ENCODE measurements around the gene SLC5A2. TPM values are rescaled to one million over a fixed set of nuclear protein-coding genes. Genes with fewer than 3 reads are reported as not detected.
A peak's percentile ranks its signal among the peaks of the same experiment; 100 is the strongest.

SLC5A2 gene
- total and polyA plus RNA-seq, 2 donors from 2014 or later, result 4.8 to 208 TPM

- Histone ChIP-seq H3K9ac (ENCODE audit: low read length in 3 of 3) (peak within 1 kb of the TSS; percentile 86 to 95 (median 95)), H3K36me3 (ENCODE audit: control insufficient read depth in 2 of 3, insufficient read depth in 3 of 3, low read length in 3 of 3) (peaks cover 0 to 4% (median 3%) of the 10 kb centered on the region in 3 donors), H3K27me3 (ENCODE audit: control insufficient read depth, insufficient read depth, low read length) (no peaks in the 10 kb centered on the region), H3K4me1 (ENCODE audit: control insufficient read depth in 2 of 3, insufficient read depth in 2 of 3, low read depth in 1 of 3, low read length in 3 of 3) (peaks cover 0 to 13% (median 6%) of the 10 kb centered on the region in 3 donors), H3K27ac (ENCODE audit: low read depth in 2 of 2, low read length in 2 of 2) (peak within 1 kb of the TSS; percentile 92 to 94), H3K4me3 (ENCODE audit: low read length in 3 of 3) (peak within 1 kb of the TSS; percentile 89 to 98 (median 93)), H3K9me3 (ENCODE audit: control insufficient read depth in 2 of 3, insufficient read depth in 1 of 3, low read length in 3 of 3) (no peaks in the 10 kb centered on the region)
- intact Hi-C loops (cut with DNase I), result no loop called here
- DNase-seq (peak; percentile 92 to 97 (median 96)), FAIRE-seq (no peak)
- TF ChIP-seq CTCF (IDR thresholded peaks at IDR 0.05; ENCODE audit: borderline replicate concordance, extremely low read depth, insufficient read depth), result no peak
Observed at GRCh38 chr16:31507929-31508705, 25.2 kb downstream of the SLC5A2 start, which contains the start of gene RUSF1. TSS of gene RUSF1 (minus strand) at chr16:31508391. CDS start at chr16:31508373, 18 bp downstream.

GRCh38 chr16:31508706-31509195, 25.8 kb downstream of the SLC5A2 start:
- Histone ChIP-seq H3K9me3 (ENCODE audit: control insufficient read depth in 2 of 3, insufficient read depth in 1 of 3, low read length in 3 of 3) (no peaks in the 10 kb centered on the region), H3K4me1 (ENCODE audit: control insufficient read depth in 2 of 3, insufficient read depth in 2 of 3, low read depth in 1 of 3, low read length in 3 of 3) (peaks cover 0 to 13% (median 6%) of the 10 kb centered on the region in 3 donors), H3K27me3 (ENCODE audit: control insufficient read depth, insufficient read depth, low read length) (no peaks in the 10 kb centered on the region), H3K4me3 (ENCODE audit: low read length in 3 of 3) (peak overlapping the region; percentile 89 to 98 (median 93)), H3K27ac (ENCODE audit: low read depth in 2 of 2, low read length in 2 of 2) (peak overlapping the region; percentile 92 to 94), H3K36me3 (ENCODE audit: control insufficient read depth in 2 of 3, insufficient read depth in 3 of 3, low read length in 3 of 3) (peaks cover 0 to 4% (median 3%) of the 10 kb centered on the region in 3 donors), H3K9ac (ENCODE audit: low read length in 3 of 3) (peak overlapping the region; percentile 86 to 95 (median 95))
- intact Hi-C loops (cut with DNase I), result no loop called here
- no peak for FAIRE-seq
- TF ChIP-seq CTCF (IDR thresholded peaks at IDR 0.05; ENCODE audit: borderline replicate concordance, extremely low read depth, insufficient read depth), result no peak
- DNase-seq, result peak in 2 of 5 donors; percentile 22 to 74

- no peak overlapping the region for H3K4me3 ChIP-seq (ENCODE audit: low read length in 3 of 3)
- no peaks in the 10 kb centered on the region for H3K27me3 ChIP-seq (ENCODE audit: control insufficient read depth, insufficient read depth, low read length)
- H3K9ac ChIP-seq (ENCODE audit: low read length in 3 of 3), result no peak overlapping the region
- H3K27ac ChIP-seq (ENCODE audit: low read depth in 2 of 2, low read length in 2 of 2), result no peak overlapping the region
- H3K36me3 ChIP-seq (ENCODE audit: control insufficient read depth in 2 of 3, insufficient read depth in 3 of 3, low read length in 3 of 3), result no peaks in the 10 kb centered on the region
- intact Hi-C loops (cut with DNase I), result no loop called here
- FAIRE-seq (no peak), DNase-seq (no peak)
- no peak for TF ChIP-seq CTCF (IDR thresholded peaks at IDR 0.05; ENCODE audit: borderline replicate concordance, extremely low read depth, insufficient read depth)
- H3K4me1 ChIP-seq (ENCODE audit: control insufficient read depth in 2 of 3, insufficient read depth in 2 of 3, low read depth in 1 of 3, low read length in 3 of 3), result peaks cover 0 to 4% (median 0%) of the 10 kb centered on the region in 3 donors
- no peaks in the 10 kb centered on the region for H3K9me3 ChIP-seq (ENCODE audit: control insufficient read depth in 2 of 3, insufficient read depth in 1 of 3, low read length in 3 of 3)
Observed at GRCh38 chr16:31513126-31513525, 30.2 kb downstream of the SLC5A2 start.
